ENCODE results near the gene KCNJ11. TPM values are rescaled to one million over a fixed set of nuclear protein-coding genes. Genes with fewer than 3 reads are reported as not detected.

Gene KCNJ11
- total and polyA plus RNA-seq, 4 experiments from 2014 or later, result 0.24 TPM; not detected in 3

DNA sequence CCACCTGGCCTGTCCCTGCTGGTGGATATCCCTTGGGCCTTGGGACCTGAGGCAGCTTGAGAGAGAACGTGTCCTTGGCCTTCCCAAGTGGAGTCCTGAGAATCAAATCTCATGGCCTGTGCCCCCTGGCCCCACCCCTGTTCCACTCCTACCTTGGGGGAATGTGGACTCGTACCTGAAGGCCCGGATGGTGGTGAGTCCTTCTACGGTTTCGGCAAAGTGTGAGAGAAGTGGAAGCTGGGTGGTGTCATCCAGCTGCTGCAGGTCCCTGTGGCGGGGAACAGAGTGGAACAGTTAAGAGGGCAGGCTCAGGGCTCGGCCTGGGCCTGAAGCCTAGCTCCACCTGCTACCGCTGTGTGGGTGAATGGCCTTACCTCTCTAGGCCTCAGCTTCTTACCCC, 14.0 kb upstream of the KCNJ11 start:
- no peak for DNase-seq
- CTCF ChIA-PET (ENCODE audit: partially characterized antibody), result interaction anchor here (1.1 to 1.9 kb wide), 2 partner anchors 14 to 18 kb away, joined by 3 to 13 read pairs; partner anchors contain the start of gene KCNJ11
- no peaks in the 10 kb centered on the region for H3K27me3 ChIP-seq (ENCODE audit: insufficient read depth, low read length)
- H3K27ac ChIP-seq (ENCODE audit: low read depth, low read length), result no peak overlapping the region
- H3K36me3 ChIP-seq (ENCODE audit: insufficient read depth, low read length), result no peaks in the 10 kb centered on the region
- H3K9me3 Mint-ChIP-seq, result peaks cover 0 to 2% (median 0%) of the 10 kb centered on the region in 8 donors
- H3K4me3 Mint-ChIP-seq, result no peak overlapping the region
- POLR2A ChIA-PET (ENCODE audit: partially characterized antibody), result no interaction called here
- no peaks in the 10 kb centered on the region for H3K9me3 ChIP-seq (ENCODE audit: control insufficient read depth in 1 of 2, low read length in 2 of 2)
- no peaks in the 10 kb centered on the region for H3K36me3 Mint-ChIP-seq
- no peaks in the 10 kb centered on the region for H3K4me1 Mint-ChIP-seq
- H3K4me3 ChIP-seq (ENCODE audit: low read length in 2 of 2), result no peak overlapping the region
- no peaks in the 10 kb centered on the region for H3K27me3 Mint-ChIP-seq
- H3K27ac Mint-ChIP-seq, result no peak overlapping the region
- intact Hi-C loops (cut with micrococcal nuclease), result no loop called here
- H3K4me1 ChIP-seq (ENCODE audit: insufficient read depth, low read length), result no peaks in the 10 kb centered on the region

- H3K9me3 ChIP-seq (ENCODE audit: control insufficient read depth in 1 of 2, low read length in 2 of 2), result no peaks in the 10 kb centered on the region
- H3K36me3 ChIP-seq (ENCODE audit: insufficient read depth, low read length), result no peaks in the 10 kb centered on the region
- no peak overlapping the region for H3K27ac ChIP-seq (ENCODE audit: low read depth, low read length)
- CTCF ChIA-PET (ENCODE audit: partially characterized antibody), result interaction anchor here (1.2 kb wide), 1 partner anchor 19 kb away, joined by 3 read pairs; no protein-coding TSS in a partner anchor
- H3K4me3 Mint-ChIP-seq, result no peak overlapping the region
- no peak for DNase-seq
- H3K4me1 ChIP-seq (ENCODE audit: insufficient read depth, low read length), result no peaks in the 10 kb centered on the region
- H3K9me3 Mint-ChIP-seq, result peaks cover 0 to 2% (median 0%) of the 10 kb centered on the region in 8 donors
- H3K27me3 Mint-ChIP-seq, result no peaks in the 10 kb centered on the region
- H3K4me1 Mint-ChIP-seq, result no peaks in the 10 kb centered on the region
- no peaks in the 10 kb centered on the region for H3K27me3 ChIP-seq (ENCODE audit: insufficient read depth, low read length)
- H3K27ac Mint-ChIP-seq, result no peak overlapping the region
- POLR2A ChIA-PET (ENCODE audit: partially characterized antibody), result no interaction called here
- intact Hi-C loops (cut with micrococcal nuclease), result no loop called here
- H3K36me3 Mint-ChIP-seq, result no peaks in the 10 kb centered on the region
- H3K4me3 ChIP-seq (ENCODE audit: low read length in 2 of 2), result no peak overlapping the region
Measured at GRCh38 chr11:17401841-17402240, 13.4 kb upstream of the KCNJ11 start.

DNA sequence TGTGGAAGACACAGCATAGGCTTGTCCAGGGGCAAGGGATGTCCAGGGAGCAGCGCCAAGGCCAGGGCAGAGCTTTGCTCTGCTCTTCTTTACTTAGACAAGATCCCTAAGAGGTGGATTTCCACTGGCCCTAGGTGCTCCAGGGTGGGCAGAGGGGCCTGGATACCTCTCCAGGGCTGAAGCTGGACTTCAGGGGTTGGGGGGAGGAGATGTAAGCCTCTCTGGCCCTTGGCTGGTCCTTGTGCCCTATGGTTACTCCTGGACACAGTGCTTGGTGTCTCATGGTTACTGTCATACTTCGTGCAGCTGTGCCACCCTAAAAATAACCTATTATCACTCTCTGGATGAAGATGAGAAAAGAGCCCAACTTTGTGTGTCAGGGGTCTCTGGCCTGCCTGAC, 12.9 kb upstream of the KCNJ11 start:
- H3K9me3 Mint-ChIP-seq, result peaks cover 0 to 2% (median 0%) of the 10 kb centered on the region in 8 donors

GRCh38 chr11:17400048-17400775, 11.8 kb upstream of the KCNJ11 start:
- H3K4me3 ChIP-seq (ENCODE audit: low read length in 2 of 2), result no peak overlapping the region
- H3K36me3 ChIP-seq (ENCODE audit: insufficient read depth, low read length), result no peaks in the 10 kb centered on the region
- no peaks in the 10 kb centered on the region for H3K4me1 ChIP-seq (ENCODE audit: insufficient read depth, low read length)
- no peak overlapping the region for H3K27ac ChIP-seq (ENCODE audit: low read depth, low read length)
- no peak for DNase-seq
- intact Hi-C loops (cut with micrococcal nuclease), result no loop called here
- ChIA-PET POLR2A (ENCODE audit: partially characterized antibody) (no interaction called here), CTCF (ENCODE audit: partially characterized antibody) (interaction anchor here (1.2 kb wide), 2 partner anchors 16 kb away, joined by 3 to 4 read pairs; no protein-coding TSS in a partner anchor)
- no peaks in the 10 kb centered on the region for H3K27me3 ChIP-seq (ENCODE audit: insufficient read depth, low read length)
- peaks cover 0 to 2% (median 0%) of the 10 kb centered on the region in 8 donors for H3K9me3 Mint-ChIP-seq
- no peaks in the 10 kb centered on the region for H3K27me3 Mint-ChIP-seq
- H3K36me3 Mint-ChIP-seq, result no peaks in the 10 kb centered on the region
- H3K9me3 ChIP-seq (ENCODE audit: control insufficient read depth in 1 of 2, low read length in 2 of 2), result no peaks in the 10 kb centered on the region
- H3K27ac Mint-ChIP-seq, result peak overlapping the region in 1 of 7 donors; percentile 79
- no peaks in the 10 kb centered on the region for H3K4me1 Mint-ChIP-seq
- H3K4me3 Mint-ChIP-seq, result no peak overlapping the region

More for the DNA sequence above, 12.9 kb upstream of the KCNJ11 start:
- Mint-ChIP-seq H3K4me3 (no peak overlapping the region), H3K27me3 (no peaks in the 10 kb centered on the region), H3K36me3 (no peaks in the 10 kb centered on the region), H3K27ac (no peak overlapping the region), H3K4me1 (no peaks in the 10 kb centered on the region)
- no peak overlapping the region for H3K27ac ChIP-seq (ENCODE audit: low read depth, low read length)
- no peaks in the 10 kb centered on the region for H3K9me3 ChIP-seq (ENCODE audit: control insufficient read depth in 1 of 2, low read length in 2 of 2)
- intact Hi-C loops (cut with micrococcal nuclease), result no loop called here
- no peaks in the 10 kb centered on the region for H3K36me3 ChIP-seq (ENCODE audit: insufficient read depth, low read length)
- CTCF ChIA-PET (ENCODE audit: partially characterized antibody), result interaction anchor here (1.2 kb wide), 2 partner anchors 17 to 18 kb away, joined by 3 read pairs; no protein-coding TSS in a partner anchor
- no peak for DNase-seq
- H3K27me3 ChIP-seq (ENCODE audit: insufficient read depth, low read length), result no peaks in the 10 kb centered on the region
- no peaks in the 10 kb centered on the region for H3K4me1 ChIP-seq (ENCODE audit: insufficient read depth, low read length)
- no peak overlapping the region for H3K4me3 ChIP-seq (ENCODE audit: low read length in 2 of 2)
- POLR2A ChIA-PET (ENCODE audit: partially characterized antibody), result no interaction called here

DNA sequence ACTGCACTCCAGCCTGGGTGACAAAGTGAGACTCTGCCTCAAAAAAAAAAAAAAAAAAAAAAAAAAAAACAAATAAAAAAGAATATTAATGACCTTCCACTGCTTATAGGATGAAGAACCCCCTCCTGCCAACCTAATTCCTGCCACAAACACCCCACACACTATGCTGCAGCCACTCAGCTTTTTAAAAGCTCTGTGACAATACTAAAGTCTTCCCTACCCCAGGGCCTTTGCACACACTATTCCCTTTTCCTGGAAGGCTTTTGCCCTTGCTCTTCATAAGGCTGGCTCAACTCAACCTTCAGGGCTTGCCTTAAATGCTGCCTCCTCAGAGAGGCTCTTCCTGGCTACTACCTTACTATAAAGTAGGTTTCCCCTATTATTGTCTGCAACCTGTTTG, 10.8 kb upstream of the KCNJ11 start:
- Mint-ChIP-seq H3K36me3 (no peaks in the 10 kb centered on the region), H3K27ac (no peak overlapping the region), H3K9me3 (peaks cover 0 to 2% (median 0%) of the 10 kb centered on the region in 8 donors), H3K27me3 (no peaks in the 10 kb centered on the region), H3K4me3 (no peak overlapping the region), H3K4me1 (no peaks in the 10 kb centered on the region)
- Histone ChIP-seq H3K4me3 (ENCODE audit: low read length in 2 of 2) (no peak overlapping the region), H3K9me3 (ENCODE audit: control insufficient read depth in 1 of 2, low read length in 2 of 2) (no peaks in the 10 kb centered on the region), H3K27me3 (ENCODE audit: insufficient read depth, low read length) (no peaks in the 10 kb centered on the region), H3K4me1 (ENCODE audit: insufficient read depth, low read length) (no peaks in the 10 kb centered on the region), H3K36me3 (ENCODE audit: insufficient read depth, low read length) (no peaks in the 10 kb centered on the region), H3K27ac (ENCODE audit: low read depth, low read length) (no peak overlapping the region)
- ChIA-PET POLR2A (ENCODE audit: partially characterized antibody) (no interaction called here), CTCF (ENCODE audit: partially characterized antibody) (interaction anchor here (1.2 kb wide), 1 partner anchor 15 kb away, joined by 4 read pairs; no protein-coding TSS in a partner anchor)
- intact Hi-C loops (cut with micrococcal nuclease), result no loop called here
- no peak for DNase-seq

- Mint-ChIP-seq H3K4me1 (no peaks in the 10 kb centered on the region), H3K36me3 (no peaks in the 10 kb centered on the region), H3K27me3 (no peaks in the 10 kb centered on the region), H3K27ac (no peak overlapping the region), H3K4me3 (no peak overlapping the region), H3K9me3 (peaks cover 0 to 2% (median 0%) of the 10 kb centered on the region in 8 donors)
- no peaks in the 10 kb centered on the region for H3K4me1 ChIP-seq (ENCODE audit: insufficient read depth, low read length)
- H3K36me3 ChIP-seq (ENCODE audit: insufficient read depth, low read length), result no peaks in the 10 kb centered on the region
- CTCF ChIA-PET (ENCODE audit: partially characterized antibody), result interaction anchor here (0.8 to 2.1 kb wide), 2 partner anchors 14 to 43 kb away, joined by 3 to 8 read pairs; no protein-coding TSS in a partner anchor
- POLR2A ChIA-PET (ENCODE audit: partially characterized antibody), result no interaction called here
- DNase-seq, result no peak
- intact Hi-C loops (cut with micrococcal nuclease), result no loop called here
- H3K27ac ChIP-seq (ENCODE audit: low read depth, low read length), result no peak overlapping the region
- no peak overlapping the region for H3K4me3 ChIP-seq (ENCODE audit: low read length in 2 of 2)
- H3K27me3 ChIP-seq (ENCODE audit: insufficient read depth, low read length), result no peaks in the 10 kb centered on the region
- no peaks in the 10 kb centered on the region for H3K9me3 ChIP-seq (ENCODE audit: control insufficient read depth in 1 of 2, low read length in 2 of 2)
Measured at GRCh38 chr11:17397311-17398002, 9.0 kb upstream of the KCNJ11 start.

GRCh38 chr11:17396598-17397310, 8.3 kb upstream of the KCNJ11 start:
- ChIA-PET POLR2A (ENCODE audit: partially characterized antibody) (no interaction called here), CTCF (ENCODE audit: partially characterized antibody) (interaction anchor here (0.8 to 2.1 kb wide), 3 partner anchors 13 to 43 kb away, joined by 3 to 8 read pairs (median 3); no protein-coding TSS in a partner anchor)
- H3K4me3 Mint-ChIP-seq, result no peak overlapping the region
- Histone ChIP-seq H3K27me3 (ENCODE audit: insufficient read depth, low read length) (no peaks in the 10 kb centered on the region), H3K4me3 (ENCODE audit: low read length in 2 of 2) (no peak overlapping the region), H3K9me3 (ENCODE audit: control insufficient read depth in 1 of 2, low read length in 2 of 2) (no peaks in the 10 kb centered on the region), H3K27ac (ENCODE audit: low read depth, low read length) (no peak overlapping the region), H3K4me1 (ENCODE audit: insufficient read depth, low read length) (no peaks in the 10 kb centered on the region), H3K36me3 (ENCODE audit: insufficient read depth, low read length) (no peaks in the 10 kb centered on the region)
- peaks cover 0 to 2% (median 0%) of the 10 kb centered on the region in 8 donors for H3K9me3 Mint-ChIP-seq
- no peak for DNase-seq
- no peaks in the 10 kb centered on the region for H3K4me1 Mint-ChIP-seq
- H3K36me3 Mint-ChIP-seq, result no peaks in the 10 kb centered on the region
- intact Hi-C loops (cut with micrococcal nuclease), result no loop called here
- no peak overlapping the region for H3K27ac Mint-ChIP-seq
- H3K27me3 Mint-ChIP-seq, result no peaks in the 10 kb centered on the region
